ENCODE results near the gene SERINC2. TPM values are rescaled to one million over a fixed set of nuclear protein-coding genes. Genes with fewer than 3 reads are reported as not detected.

The SERINC2 gene
- total and polyA plus RNA-seq, 10 of the 15 experiments (the other 5 are each of a cell fraction or from before 2014, with no cell fraction given), result 0.02 to 9.4 (median 0.50) TPM

- no peaks in the 10 kb centered on the region; a peak in 1 of 4 replicates for H3K27me3 ChIP-seq (replicated peaks in 1 of 2; ENCODE audit: control insufficient read depth in 2 of 2, insufficient read depth in 2 of 2, low read length in 1 of 2)
- in situ Hi-C loops (cut with MboI), result no loop called here
- intact Hi-C loops (cut with micrococcal nuclease; ENCODE audit: unreplicated experiment), result no loop called here
- RAD21 ChIA-PET (ENCODE audit: unreplicated experiment), result interaction anchor here (0.8 to 5.1 kb wide), 2 partner anchors 24 to 151 kb away, joined by 4 to 99 read pairs; no protein-coding TSS in a partner anchor
- DNase-seq (ENCODE audit: low read depth, low spot score) (no peak), ATAC-seq (no peak), FAIRE-seq (no peak)
- no peak overlapping the region for H3K4me2 ChIP-seq (ENCODE audit: control insufficient read depth, insufficient read depth)
- H3K79me2 ChIP-seq (ENCODE audit: control insufficient read depth, insufficient read depth, low read length), result no peaks in the 10 kb centered on the region
- no peaks in the 10 kb centered on the region for H3K9me3 ChIP-seq (replicated peaks; ENCODE audit: control insufficient read depth, insufficient read depth, low read length)
- no peak overlapping the region for H3K9ac ChIP-seq (ENCODE audit: control insufficient read depth, insufficient read depth, low read length)
- BruUV-seq (replicated peaks), result no TSS peak
- H2AFZ ChIP-seq (ENCODE audit: control insufficient read depth, low read depth, low read length), result no peak overlapping the region
- POLR2A ChIA-PET, result interaction anchor here (0.5 to 1.1 kb wide), 2 partner anchors 152 to 291 kb away, joined by 5 read pairs; no protein-coding TSS in a partner anchor
- TF ChIP-seq SIX5 (IDR thresholded peaks at IDR 0.05; ENCODE audit: low read depth, low read length, severe bottlenecking) (no peak), EGR1 (IDR thresholded peaks at IDR 0.05; ENCODE audit: borderline replicate concordance in 1 of 2, low read depth in 2 of 2, low read length in 2 of 2) (no peak), KLF5 (IDR thresholded peaks at IDR 0.05; ENCODE audit: partially characterized antibody) (no peak), BRCA1 (IDR thresholded peaks at IDR 0.05; ENCODE audit: low read depth, low read length) (no peak)
- H3K36me3 ChIP-seq (ENCODE audit: control insufficient read depth in 2 of 2, insufficient read depth in 2 of 2, low read length in 1 of 2), result no peaks in the 10 kb centered on the region
- peaks cover 2% of the 10 kb centered on the region for H3K4me1 ChIP-seq (ENCODE audit: control insufficient read depth, insufficient read depth, low read length)
- CTCF ChIA-PET, result interaction anchor here (0.8 to 6.3 kb wide), 11 partner anchors 14 to 200 kb away, joined by 3 to 204 read pairs (median 6); partner anchors contain the start of genes FABP3, SERINC2, SNRNP40 and ZCCHC17
- no peak overlapping the region for H3K4me3 ChIP-seq
- 26% methylated on average over 4 of the region's 4 CpGs for WGBS (ENCODE audit: insufficient coverage, insufficient replicate concordance, low lambda C conversion rate, missing lambda C conversion rate)
- SMC1A ChIA-PET (ENCODE audit: uncharacterized antibody, unreplicated experiment), result interaction anchor here (0.8 to 11.5 kb wide), 6 partner anchors 22 to 199 kb away, joined by 3 to 132 read pairs (median 4); no protein-coding TSS in a partner anchor
- H3K27ac ChIP-seq (ENCODE audit: control insufficient read depth, insufficient read depth), result no peak overlapping the region
- H4K20me1 ChIP-seq (ENCODE audit: control insufficient read depth, insufficient read depth), result no peaks in the 10 kb centered on the region
These were observed 15.5 kb upstream of the SERINC2 start for GRCh38 chr1:31397360-31398095.

GRCh38 chr1:31398246-31398645, 14.8 kb upstream of the SERINC2 start:
- SMC1A ChIA-PET (ENCODE audit: uncharacterized antibody, unreplicated experiment), result interaction anchor here (11.5 kb wide), 1 partner anchor 22 kb away, joined by 132 read pairs; no protein-coding TSS in a partner anchor
- Histone ChIP-seq H3K4me1 (ENCODE audit: control insufficient read depth, insufficient read depth, low read length) (peaks cover 2% of the 10 kb centered on the region), H3K4me3 (no peak overlapping the region), H3K9ac (ENCODE audit: control insufficient read depth, insufficient read depth, low read length) (no peak overlapping the region), H3K36me3 (ENCODE audit: control insufficient read depth in 2 of 2, insufficient read depth in 2 of 2, low read length in 1 of 2) (no peaks in the 10 kb centered on the region), H3K27ac (ENCODE audit: control insufficient read depth, insufficient read depth) (no peak overlapping the region), H3K4me2 (ENCODE audit: control insufficient read depth, insufficient read depth) (no peak overlapping the region), H3K9me3 (replicated peaks; ENCODE audit: control insufficient read depth, insufficient read depth, low read length) (no peaks in the 10 kb centered on the region), H4K20me1 (ENCODE audit: control insufficient read depth, insufficient read depth) (no peaks in the 10 kb centered on the region), H2AFZ (ENCODE audit: control insufficient read depth, low read depth, low read length) (no peak overlapping the region), H3K27me3 (replicated peaks in 1 of 2; ENCODE audit: control insufficient read depth in 2 of 2, insufficient read depth in 2 of 2, low read length in 1 of 2) (no peaks in the 10 kb centered on the region), H3K79me2 (ENCODE audit: control insufficient read depth, insufficient read depth, low read length) (no peaks in the 10 kb centered on the region)
- FAIRE-seq (no peak), DNase-seq (ENCODE audit: low read depth, low spot score) (no peak), ATAC-seq (no peak)
- POLR2A ChIA-PET, result no interaction called here
- WGBS (ENCODE audit: insufficient coverage, insufficient replicate concordance, low lambda C conversion rate, missing lambda C conversion rate), result 6% methylated on average over 2 of the region's 2 CpGs
- intact Hi-C loops (cut with micrococcal nuclease; ENCODE audit: unreplicated experiment) (no loop called here), in situ Hi-C loops (cut with MboI) (no loop called here)
- no TSS peak for BruUV-seq (replicated peaks)
- CTCF ChIA-PET, result interaction anchor here (5.3 to 6.3 kb wide), 2 partner anchors 23 to 26 kb away, joined by 42 to 204 read pairs; partner anchors contain the start of gene FABP3
- RAD21 ChIA-PET (ENCODE audit: unreplicated experiment), result interaction anchor here (0.5 kb wide), 1 partner anchor 62 kb away, joined by 3 read pairs; no protein-coding TSS in a partner anchor
- TF ChIP-seq USF1 (IDR thresholded peaks at IDR 0.05; ENCODE audit: borderline replicate concordance, extremely low read length, insufficient read depth, low read depth, low read length) (no peak), MXI1 (IDR thresholded peaks at IDR 0.05; ENCODE audit: low read depth, low read length) (no peak), PAX8 (IDR thresholded peaks at IDR 0.05) (no peak), ZBTB40 (IDR thresholded peaks at IDR 0.05; ENCODE audit: borderline replicate concordance) (no peak)
